Umbilical cord (tissue), 2 donors: ENCODE measurements around the gene RPL26. TPM values are rescaled to one million over a fixed set of nuclear protein-coding genes. Genes with fewer than 3 reads are reported as not detected.
A peak's percentile ranks its signal among the peaks of the same experiment; 100 is the strongest.
"Not testable (repeated sequence)": the region's sequence is repeated elsewhere in the genome, so short reads cannot be mapped to it uniquely, and the experiment has no call there.

Source experiments
- DNase-seq: peaks from one replicate; pipeline ENCODE4 v3.0.0-alpha.2; 2015; ENCODE audit warnings: low spot score
- total RNA-seq: library from RNA; depleted of rRNA; stranded (reverse); fragments of >200 nt; gene quantifications from one replicate; pipeline ENCODE4 v1.2.3, GENCODE V29; 2014; ENCODE audit warnings: low replicate concordance; ENCODE audit not compliant: insufficient read depth

The RPL26 gene
- total RNA-seq, 1 donor from 2014 or later: 3,035 TPM

DNA sequence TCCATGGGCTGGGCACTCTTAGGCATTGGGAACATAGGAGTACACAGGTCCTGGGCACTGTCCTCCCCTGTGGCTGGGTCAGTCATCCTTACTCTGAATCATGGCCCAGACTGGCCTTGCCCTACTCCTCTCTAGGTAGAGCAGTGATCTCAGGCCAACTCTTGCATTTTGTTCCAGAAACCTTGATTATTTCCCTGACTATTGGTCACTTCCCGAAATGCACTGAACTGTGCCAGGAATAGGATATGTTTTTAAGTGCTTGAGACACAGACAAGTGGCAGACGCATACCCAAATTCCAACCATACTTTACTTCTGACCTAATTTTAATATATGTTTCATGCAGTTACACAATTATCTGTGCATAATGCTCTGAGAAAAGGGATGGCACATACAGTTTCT lies 16.8 kb downstream of the RPL26 start:
- DNase-seq: peak; percentile 75

DNA sequence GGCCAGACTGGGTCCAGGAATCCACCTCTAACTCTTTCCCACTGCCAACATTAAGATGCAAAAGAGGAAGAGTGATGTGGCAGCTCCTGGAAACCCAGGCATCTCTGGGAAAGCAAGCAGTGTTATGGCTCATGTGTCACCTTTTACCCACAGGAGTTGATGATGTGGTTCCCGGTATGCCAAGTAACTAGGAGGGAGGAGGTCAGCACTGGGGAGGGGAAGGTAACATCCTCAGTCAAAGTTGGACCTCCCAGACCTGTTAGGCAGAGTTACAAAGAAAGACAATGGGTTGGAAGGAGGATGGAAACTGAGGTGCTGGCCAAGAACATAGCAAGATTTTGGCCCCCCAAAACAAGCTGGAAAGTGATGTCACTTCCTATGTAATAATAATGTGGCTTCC lies 17.9 kb downstream of the RPL26 start:
- no peak for DNase-seq

DNA sequence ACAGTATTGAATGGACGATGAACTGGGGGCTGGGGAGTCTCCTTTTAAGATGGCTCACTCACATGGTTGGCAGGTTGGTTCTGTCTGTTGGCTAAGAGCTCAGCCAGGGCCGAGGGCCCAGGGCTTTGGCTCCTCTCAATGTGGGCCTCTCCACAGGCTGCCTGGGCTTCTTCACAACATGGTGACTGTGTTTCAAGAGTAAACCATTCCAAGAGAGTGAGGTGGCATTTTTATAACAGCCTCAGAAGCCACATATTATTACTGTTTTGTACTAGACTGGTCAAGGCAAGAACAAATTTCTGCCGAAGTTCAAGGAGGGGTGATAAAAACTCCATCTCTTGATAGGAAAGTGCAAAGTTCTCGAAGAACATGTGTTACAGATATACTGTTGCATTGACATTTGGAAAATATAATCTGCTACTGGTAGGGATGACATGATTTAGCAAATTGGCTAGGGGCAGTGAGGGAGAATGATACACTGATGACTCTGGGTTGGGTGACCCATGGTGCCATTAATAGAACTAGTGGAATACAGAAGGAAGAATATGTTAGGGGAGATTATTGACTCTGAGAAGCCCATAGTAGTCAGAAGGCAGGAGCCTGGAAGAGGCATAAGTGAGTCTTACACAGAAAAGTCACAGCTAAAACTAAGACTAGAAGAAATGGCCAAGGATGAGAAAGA lies 20.2 kb downstream of the RPL26 start:
- no peak for DNase-seq

DNA sequence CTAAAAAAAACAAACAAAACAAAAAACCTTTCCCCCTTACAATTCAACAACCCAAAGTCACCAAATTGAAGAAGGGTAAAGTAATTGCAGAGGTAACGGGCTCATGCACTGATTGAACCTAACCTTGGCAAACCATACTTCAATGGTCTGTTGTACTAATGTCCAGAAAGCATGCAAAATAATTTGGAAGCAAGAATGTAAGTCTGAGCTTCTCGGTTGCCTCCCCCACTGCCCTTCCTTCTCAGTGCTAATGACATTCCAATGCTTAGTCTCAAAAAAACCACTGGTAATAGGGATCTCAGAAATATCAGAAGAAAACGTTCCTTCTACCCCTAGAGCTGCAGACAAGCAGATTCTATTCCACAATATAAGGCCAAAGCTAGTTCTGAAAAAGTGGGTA lies 22.2 kb downstream of the RPL26 start:
- DNase-seq: no peak

DNA sequence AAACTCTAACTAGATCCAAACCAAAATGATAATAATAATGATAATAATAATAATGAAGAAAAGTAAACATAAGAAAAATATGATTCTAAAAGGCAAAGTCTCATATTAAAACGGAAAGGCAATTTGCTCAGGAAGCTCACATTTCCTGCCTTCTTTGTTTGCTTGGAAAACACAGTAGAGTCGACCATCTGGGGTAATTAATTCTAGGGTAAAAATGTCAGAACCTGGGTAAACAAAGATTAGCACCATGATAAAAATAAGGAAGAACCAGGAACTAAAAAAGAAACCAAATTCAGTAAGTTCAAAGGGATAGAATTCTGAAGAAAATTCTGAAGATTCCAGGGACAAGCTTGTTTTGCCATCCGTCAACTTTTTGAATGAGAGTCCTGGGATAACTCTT lies 22.7 kb downstream of the RPL26 start:
- DNase-seq: no peak

DNA sequence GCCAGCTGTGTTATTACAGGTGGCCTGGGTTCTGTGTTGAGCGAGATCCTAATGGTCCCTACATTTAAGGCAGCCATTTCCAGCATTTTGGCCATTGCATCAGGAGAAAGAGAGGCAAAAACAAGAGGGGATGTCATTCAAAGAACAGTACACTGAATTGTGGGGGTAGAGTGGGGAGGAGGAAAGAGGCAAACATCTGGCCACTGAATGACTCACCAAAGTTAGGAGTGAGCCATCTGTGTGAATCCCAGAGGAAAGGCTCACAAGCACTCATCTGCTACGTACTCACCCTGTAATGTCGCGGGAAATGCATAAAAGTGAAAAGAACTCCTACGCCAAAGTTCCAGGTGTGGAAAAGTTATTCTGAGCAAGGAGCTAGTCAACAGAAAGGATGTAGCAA lies 23.2 kb downstream of the RPL26 start:
- no peak for DNase-seq

DNA sequence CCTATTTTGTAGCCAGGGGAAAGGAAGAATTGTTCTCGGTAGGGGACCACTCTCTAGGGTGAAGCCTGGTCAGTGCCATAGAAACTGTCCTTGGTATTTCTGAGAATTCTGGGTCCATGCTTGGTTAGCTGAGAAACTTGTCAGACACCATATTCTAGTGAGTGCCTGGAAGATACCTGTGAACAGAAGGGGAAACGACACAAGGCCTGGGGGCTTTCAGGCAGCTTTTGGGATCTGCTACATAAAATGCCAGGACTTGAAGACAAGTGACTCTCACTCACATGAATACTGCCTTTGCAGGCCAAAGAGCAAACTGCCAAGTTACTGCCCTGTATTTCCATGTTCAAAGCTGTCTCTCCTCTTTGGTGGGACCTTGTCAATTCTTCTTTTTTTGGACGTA lies 25.1 kb downstream of the RPL26 start:
- no peak for DNase-seq

DNA sequence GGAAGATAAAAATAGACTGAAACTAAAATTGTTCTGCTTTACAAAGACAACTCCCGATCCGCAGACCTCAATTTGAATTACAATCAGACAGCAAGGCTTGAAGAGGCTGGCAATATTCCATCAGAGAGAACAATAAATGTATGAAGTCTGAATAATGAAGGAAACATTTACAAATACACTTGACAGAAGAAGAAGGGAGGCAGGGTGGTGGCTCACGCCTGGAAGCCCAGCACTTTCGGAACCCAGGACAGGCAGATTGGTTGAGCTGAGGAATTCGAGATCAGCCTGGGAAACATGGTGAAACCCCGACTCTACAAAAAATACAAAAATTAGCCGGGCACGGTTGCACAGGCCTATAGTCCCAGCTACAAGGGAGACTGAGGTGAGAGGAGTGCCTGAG lies 28.8 kb downstream of the RPL26 start:
- DNase-seq: no peak

DNA sequence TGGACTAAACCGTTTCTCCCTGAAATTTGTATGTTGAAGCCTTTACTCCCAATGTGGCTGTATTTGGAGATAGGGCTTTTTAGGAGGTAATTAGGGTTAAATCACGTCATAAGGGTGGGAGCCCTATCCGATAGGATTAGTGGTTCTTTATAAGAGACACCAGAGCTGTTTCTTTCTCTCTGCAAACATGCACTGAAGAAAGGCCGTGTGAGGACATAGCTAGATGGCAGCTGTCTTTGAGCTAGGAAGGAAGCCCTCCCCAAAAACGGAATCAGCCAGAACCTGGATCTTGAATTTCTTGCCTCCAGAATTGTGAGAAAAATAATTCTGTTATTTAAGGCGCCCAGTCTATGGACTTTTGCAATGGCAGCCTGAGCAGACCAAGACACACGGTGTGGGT lies 29.3 kb downstream of the RPL26 start:
- DNase-seq: no peak

DNA sequence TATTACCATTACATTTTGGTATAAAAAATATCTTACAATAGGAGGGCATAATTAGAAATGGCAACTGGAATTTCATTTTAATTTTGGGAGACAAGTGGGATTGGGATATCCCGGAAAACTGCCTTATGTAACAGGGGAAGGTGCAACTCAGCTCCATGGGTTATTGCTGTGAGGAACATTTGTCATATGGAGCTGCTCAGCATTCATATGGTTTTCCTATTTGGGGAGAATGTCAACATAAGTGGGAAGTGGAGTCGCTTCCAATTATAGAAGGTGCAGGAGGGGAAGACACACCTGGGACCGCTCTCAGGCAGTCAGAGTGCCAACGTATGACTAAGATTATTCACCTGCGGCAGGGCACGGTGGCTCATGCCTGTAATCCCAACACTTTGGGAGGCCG lies 32.7 kb downstream of the RPL26 start:
- no peak for DNase-seq

DNA sequence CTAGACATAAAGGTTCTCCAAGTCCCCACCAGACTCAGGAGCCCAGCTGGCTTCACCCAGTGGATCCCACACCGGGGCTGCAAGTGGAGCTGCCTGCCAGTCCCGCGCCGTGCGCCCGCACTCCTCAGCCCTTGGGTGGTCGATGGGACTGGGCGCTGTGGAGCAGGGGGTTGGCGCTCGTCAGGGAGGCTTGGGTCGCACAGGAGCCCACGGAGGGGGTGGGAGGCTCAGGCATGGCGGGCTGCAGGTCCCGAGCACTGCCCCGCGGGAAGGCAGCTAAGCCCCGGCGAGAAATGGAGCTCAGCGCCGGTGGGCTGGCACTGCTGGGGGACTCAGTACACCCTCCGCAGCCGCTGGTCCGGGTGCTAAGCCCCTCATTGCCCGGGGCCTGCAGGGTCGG lies 36.0 kb downstream of the RPL26 start:
- not testable (repeated sequence) for DNase-seq

DNA sequence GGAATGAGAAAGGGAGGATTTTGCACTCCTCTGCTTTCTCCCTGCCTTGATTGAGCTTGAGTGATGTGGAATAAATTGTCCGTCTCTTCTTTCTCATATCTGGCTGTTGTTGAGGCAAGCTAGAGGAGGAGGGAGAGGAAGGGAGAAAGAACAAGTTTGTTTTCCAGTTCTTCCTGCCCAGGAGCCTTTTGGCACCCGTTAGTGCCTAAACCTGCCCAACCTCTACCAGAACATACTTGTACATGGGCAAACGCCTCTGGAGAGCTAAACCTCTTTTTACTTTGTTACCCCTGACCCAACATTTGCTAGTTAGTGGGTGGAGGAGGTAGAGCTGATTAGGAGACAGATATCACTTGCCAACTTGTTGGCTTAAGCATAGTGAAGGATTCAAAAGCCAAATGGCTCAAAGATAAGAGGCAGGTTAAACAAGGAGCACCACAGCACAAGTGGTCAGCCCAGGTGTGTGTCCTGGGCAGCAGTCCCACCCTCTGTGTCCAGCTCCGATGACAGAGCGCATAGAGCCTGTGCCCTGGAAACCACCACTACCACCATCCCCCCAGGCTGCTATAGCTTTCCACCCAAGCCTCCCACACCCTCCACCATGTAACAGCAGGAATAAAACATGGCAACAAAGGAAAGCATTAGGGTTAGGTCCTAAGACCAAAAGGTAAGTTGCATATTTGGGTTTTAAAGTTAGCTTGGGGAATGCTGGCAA lies 36.9 kb downstream of the RPL26 start:
- no peak for DNase-seq

DNA sequence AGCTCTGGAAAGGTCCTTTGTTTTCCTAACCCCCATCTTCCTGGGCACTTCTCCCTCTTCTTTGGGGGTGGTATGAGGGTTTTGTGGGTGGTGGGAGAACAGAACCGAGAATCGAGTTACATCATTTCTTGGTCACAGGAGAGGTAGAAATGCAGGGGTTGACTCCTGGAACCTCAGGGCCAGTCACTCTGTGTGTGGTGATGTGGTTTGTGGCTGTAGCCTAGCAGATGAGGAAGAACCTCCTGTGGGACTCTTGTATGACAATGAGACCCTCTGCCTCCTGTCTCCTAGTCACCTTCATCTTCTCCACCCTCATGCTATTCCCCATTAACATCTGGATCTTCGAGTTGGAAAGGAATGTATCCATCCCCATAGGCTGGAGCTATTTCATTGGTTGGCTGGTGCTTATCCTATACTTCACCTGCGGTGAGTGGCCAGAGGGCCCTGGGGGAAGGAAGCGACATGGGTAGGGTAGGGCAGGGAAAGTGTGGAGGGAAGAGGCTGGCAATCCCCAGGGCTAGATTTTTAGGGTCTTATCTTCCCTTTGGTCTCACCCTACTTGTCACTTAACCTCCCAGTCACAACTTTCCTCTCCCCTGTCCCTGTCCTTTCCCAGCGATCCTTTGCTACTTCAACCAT lies 37.8 kb downstream of the RPL26 start:
- DNase-seq: no peak

DNA sequence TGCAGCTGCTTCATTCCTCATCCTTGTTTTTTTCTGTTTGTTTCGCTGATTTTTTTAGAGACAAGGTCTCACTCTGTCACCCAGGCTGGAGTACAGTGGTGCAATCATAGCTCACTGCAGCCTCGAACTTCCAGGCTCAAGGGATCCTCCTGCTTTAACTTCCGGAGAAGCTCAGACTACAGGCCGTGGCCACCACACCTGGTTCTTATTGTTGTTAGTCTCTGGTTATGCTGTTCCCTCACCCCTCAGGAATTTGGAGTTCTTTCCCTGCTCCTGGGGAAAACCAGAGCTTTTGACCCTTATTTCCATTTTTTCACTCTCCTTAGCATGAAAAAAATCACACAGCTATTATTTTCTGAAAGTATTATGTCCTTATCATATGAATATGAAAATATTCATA lies 41.5 kb downstream of the RPL26 start:
- no peak for DNase-seq

DNA sequence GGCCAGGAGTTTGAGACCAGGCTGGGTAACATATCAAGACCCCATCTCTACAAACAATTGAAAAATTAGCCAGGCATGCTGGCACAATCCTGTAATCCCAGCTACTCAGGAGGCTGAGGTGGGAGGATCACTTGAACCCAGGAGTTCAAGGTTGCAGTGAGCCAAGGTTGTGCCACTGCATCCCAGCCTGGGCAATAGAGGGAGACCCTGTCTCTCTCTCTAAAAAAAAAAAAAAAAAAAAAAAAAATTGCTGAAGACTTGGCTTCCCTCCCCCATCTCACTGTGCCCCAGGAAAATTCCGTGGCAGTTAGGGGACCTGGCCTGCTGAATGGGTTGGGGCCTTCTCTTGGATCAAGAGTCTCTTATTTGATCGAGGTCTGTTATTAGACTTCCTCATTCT lies 43.5 kb downstream of the RPL26 start, which contains the start of gene ODF4:
ODF4 (plus strand) TSS at position 301 of the 400 bp plus-strand sequence. CDS start 212 bp downstream, outside the sequence.
- DNase-seq: no peak

DNA sequence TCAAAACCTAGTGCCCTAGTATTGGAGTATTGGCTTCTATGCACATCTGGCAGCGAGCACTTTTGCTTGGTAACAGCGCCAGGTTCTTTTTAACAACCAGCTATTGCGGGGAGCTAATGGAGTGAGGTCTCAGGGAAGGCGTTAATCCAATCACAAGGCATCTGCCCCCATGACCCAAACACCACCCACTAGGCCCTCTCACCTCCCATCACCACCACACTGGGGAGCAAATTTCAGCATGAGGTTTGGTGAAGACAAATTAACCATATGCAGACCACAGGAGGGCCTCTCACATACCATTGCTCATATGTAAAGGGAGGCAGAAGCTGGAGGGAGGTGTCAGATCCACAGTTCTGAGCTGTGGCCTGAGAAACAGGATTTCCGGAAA lies 44.2 kb downstream of the RPL26 start:
- no peak for DNase-seq

DNA sequence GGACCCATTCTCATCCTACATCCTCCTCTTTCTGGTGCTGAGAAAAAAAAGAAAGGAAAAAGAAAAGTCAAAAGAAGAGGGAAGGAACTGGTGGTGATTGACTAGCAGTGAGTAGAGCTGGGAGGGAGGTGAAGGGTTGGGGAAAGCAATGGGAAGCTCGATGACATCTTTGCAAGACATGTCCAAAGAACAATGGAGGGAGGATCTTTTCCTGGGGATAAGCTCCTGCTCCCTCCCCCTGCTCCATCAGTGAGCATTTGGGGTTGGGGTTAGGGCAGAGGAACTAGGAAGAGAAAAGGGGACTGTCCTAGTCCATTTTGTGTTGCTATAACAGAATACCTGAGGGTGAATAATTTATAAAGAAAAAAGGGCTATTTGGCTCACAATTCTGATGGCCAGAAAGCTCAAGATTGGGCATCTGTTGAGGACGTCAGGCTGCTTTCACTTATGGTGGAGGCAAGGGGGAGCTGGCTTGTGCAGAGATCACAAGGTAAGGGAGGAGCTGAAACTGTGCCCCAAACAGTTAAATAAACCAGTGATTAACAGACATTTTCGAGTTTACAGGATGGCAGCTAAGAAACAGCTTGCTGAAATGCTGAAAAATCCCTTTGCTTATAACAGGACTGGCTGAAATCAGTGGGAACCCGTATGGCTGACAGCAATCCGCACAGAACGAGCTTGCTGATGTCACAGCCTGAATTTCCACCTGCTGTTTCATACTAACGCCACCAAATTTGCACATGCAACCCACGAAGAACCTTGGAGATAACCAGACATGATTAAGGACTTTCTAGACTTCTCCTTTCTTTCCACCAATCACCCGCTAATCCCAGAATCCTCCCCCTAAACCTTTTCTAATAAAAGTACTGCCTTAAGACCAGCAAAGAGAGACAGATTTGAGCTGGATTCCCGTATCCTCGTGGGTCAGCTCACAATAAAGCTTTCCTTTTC lies 44.9 kb downstream of the RPL26 start:
- DNase-seq: no peak

DNA sequence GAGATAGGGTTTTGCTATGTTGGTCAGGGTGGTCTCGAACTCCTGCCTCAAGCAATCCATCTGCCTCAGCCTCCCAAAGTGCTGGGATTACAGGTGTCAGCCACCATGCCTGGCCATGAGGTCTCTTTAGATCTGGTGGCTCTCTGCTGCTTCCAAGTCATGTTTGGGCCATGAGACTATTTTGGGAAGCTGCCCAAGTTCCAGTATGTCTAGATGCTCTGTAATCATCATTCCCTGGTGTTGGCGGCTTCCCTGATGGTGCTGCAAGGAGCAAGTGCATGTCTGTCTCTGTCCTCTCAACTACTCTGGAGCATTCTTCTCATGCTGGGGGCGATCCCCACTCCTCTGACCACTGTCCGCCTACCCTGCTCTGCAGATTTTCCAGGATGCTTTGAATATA lies 49.7 kb downstream of the RPL26 start:
- no peak for DNase-seq

DNA sequence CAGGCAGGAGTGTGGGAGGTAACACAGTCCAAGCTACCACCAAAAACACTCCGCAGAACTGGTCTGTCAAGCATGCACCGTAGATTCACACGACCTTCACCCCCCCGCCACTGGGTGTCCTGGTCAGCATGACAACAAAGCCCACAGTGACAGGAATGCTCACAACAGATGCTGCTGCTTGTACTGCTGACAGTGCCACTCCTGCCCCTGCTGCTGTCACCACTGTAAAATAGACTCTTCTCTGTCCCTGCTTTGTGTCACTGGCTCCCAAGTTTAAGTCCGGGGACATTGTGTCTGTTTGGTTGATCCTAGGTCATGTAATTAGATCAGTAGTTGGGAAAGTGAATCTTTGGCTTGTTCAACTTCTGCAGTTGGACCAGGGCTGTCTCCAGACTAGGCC lies 50.3 kb downstream of the RPL26 start:
- no peak for DNase-seq

DNA sequence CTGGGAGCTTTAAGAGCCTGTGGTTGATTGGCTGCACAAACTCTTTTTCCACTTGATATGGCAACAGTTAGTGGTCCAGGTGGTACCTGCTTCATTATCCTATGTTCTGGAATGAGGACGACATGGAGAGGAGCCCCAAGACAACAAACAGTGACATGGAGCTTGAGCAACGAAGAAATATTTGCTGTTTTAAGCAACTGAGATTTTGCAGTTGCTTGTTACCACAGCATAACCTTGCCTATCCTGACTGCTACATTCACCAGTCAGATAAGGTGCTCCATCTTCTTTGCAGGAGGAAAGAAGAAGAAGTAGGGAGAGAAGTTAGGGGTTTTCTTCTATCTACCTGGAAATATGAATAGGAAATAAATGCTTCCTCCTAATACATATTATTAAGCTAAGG lies 50.9 kb downstream of the RPL26 start:
- no peak for DNase-seq
